IMR-90 (cell line): ENCODE measurements around the gene UBXN2A. TPM values are rescaled to one million over a fixed set of nuclear protein-coding genes. Genes with fewer than 3 reads are reported as not detected.

Experiments
- ATAC-seq: fragments of 200-7000 bp; cut with Tn5 transposase; 2 replicates; pipeline ENCODE4 v1.9.1; 2020; ENCODE audit warnings: low read depth, mild to moderate bottlenecking, moderate library complexity
- BruUV-seq: library from RNA; stranded (reverse); fragments of 400-500 nt; replicated peaks from 2 replicates; lab custom pipeline; 2021; lab: Mats Ljungman, UMichigan
- CTCF ChIA-PET: fragments of 300-600 bp; formaldehyde crosslinking; extraction: SDS; loops from one replicate; lab custom pipeline; 2021; ENCODE audit warnings: antibody characterized with exemption; lab: Yijun Ruan, JAX
- POLR2A ChIA-PET: fragments of 300-600 bp; sonication (Branson Sonifier 250); formaldehyde crosslinking; loops from one replicate; lab custom pipeline; 2022; ENCODE audit warnings: antibody characterized with exemption; ENCODE audit not compliant: unreplicated experiment; lab: Charles Lee
- DNase-seq: peaks from one replicate; pipeline ENCODE4 v3.0.0; 2013
- H2AFZ ChIP-seq: replicated peaks from 2 replicates; pipeline ENCODE3; 2013; ENCODE audit warnings: low read length, mild to moderate bottlenecking; ENCODE audit not compliant: poor library complexity
- H2AK5ac ChIP-seq: 2 replicates; pipeline ENCODE4 v1.6.1; 2013; ENCODE audit warnings: low read depth, low read length, inconsistent platforms
- H2AK9ac ChIP-seq: replicated peaks from 2 replicates; pipeline ENCODE3; 2013; ENCODE audit warnings: mild to moderate bottlenecking, low read depth, low read length, moderate library complexity; ENCODE audit not compliant: poor library complexity
- H2BK120ac ChIP-seq: 2 replicates; pipeline ENCODE4 v1.6.1; 2013; ENCODE audit warnings: low read depth, low read length, inconsistent platforms
- H2BK15ac ChIP-seq: 3 replicates; pipeline ENCODE4 v1.6.1; 2013; ENCODE audit warnings: low read depth, low read length, inconsistent platforms
- H2BK20ac ChIP-seq: 2 replicates; pipeline ENCODE4 v1.6.1; 2013; ENCODE audit warnings: low read depth, mild to moderate bottlenecking, inconsistent platforms, low read length, moderate library complexity
- H2BK5ac ChIP-seq: 2 replicates; pipeline ENCODE4 v1.6.1; 2013; ENCODE audit warnings: mild to moderate bottlenecking, low read depth, low read length, inconsistent platforms; ENCODE audit not compliant: poor library complexity, severe bottlenecking
- H3K14ac ChIP-seq: replicated peaks from 2 replicates; pipeline ENCODE4 v1.6.1; 2013; ENCODE audit warnings: low read depth, low read length, inconsistent platforms
- H3K18ac ChIP-seq: 2 replicates; pipeline ENCODE4 v1.6.1; 2013; ENCODE audit warnings: low read depth, low read length, control low read depth
- H3K23ac ChIP-seq: 2 replicates; pipeline ENCODE4 v1.6.1; 2013; ENCODE audit warnings: low read depth, low read length, inconsistent platforms
- H3K27ac ChIP-seq: 2 replicates; pipeline ENCODE4 v1.5.1; 2013; ENCODE audit warnings: mild to moderate bottlenecking, control low read depth, low read length; ENCODE audit not compliant: insufficient read depth
- H3K27me3 ChIP-seq: 2 replicates; pipeline ENCODE4 v1.6.1; 2013; ENCODE audit warnings: low read length; ENCODE audit not compliant: control insufficient read depth, insufficient read depth
- H3K36me3 ChIP-seq: 2 replicates; pipeline ENCODE4 v1.6.1; 2013; ENCODE audit warnings: low read length, mixed read lengths; ENCODE audit not compliant: control insufficient read depth, insufficient read depth
- H3K4ac ChIP-seq: 2 replicates; pipeline ENCODE4 v1.6.1; 2013; ENCODE audit warnings: low read depth, low read length, inconsistent platforms
- H3K4me1 ChIP-seq: 2 replicates; pipeline ENCODE4 v1.6.1; 2013; ENCODE audit warnings: low read length, mixed read lengths; ENCODE audit not compliant: control insufficient read depth, insufficient read depth
- H3K4me2 ChIP-seq: 2 replicates; pipeline ENCODE4 v1.6.1; 2013; ENCODE audit warnings: low read depth, mild to moderate bottlenecking, control low read depth, low read length, moderate library complexity
- H3K4me3 ChIP-seq: 2 replicates; pipeline ENCODE4 v1.5.1; 2013; ENCODE audit warnings: low read depth, mild to moderate bottlenecking, control low read depth, low read length, moderate library complexity; ENCODE audit not compliant: insufficient read depth
- H3K56ac ChIP-seq: 2 replicates; pipeline ENCODE4 v1.6.1; 2013; ENCODE audit warnings: low read length, inconsistent platforms; ENCODE audit not compliant: insufficient read depth; ENCODE audit errors: extremely low read depth
- H3K79me1 ChIP-seq, 2 experiments: 2 replicates each; pipeline ENCODE4 v1.6.1; 2013; ENCODE audit warnings: low read length in 2 of 2, inconsistent platforms in 1 of 2, low read depth in 1 of 2
- H3K9ac ChIP-seq: 2 replicates; pipeline ENCODE4 v1.6.1; 2013; ENCODE audit warnings: low read depth, low read length, control low read depth
- H3K9me1 ChIP-seq: 2 replicates; pipeline ENCODE4 v1.6.1; 2013; ENCODE audit warnings: low read length, inconsistent platforms; ENCODE audit not compliant: insufficient read depth
- H3K9me3 ChIP-seq: 2 replicates; pipeline ENCODE4 v1.6.1; 2013; ENCODE audit warnings: low read length; ENCODE audit not compliant: control insufficient read depth, insufficient read depth
- H4K20me1 ChIP-seq: 2 replicates; pipeline ENCODE4 v1.6.1; 2013; ENCODE audit warnings: low read length, inconsistent platforms; ENCODE audit not compliant: insufficient read depth
- H4K5ac ChIP-seq: 2 replicates; pipeline ENCODE4 v1.6.1; 2013; ENCODE audit warnings: mild to moderate bottlenecking, low read depth, low read length, control low read depth
- H4K8ac ChIP-seq, 2 experiments: 2 replicates each; pipeline ENCODE4 v1.6.1; 2013; ENCODE audit warnings: low read depth in 2 of 2, low read length in 2 of 2, control low read depth in 1 of 2, inconsistent platforms in 1 of 2
- H4K91ac ChIP-seq: 2 replicates; pipeline ENCODE4 v1.6.1; 2013; ENCODE audit warnings: low read depth, low read length, inconsistent platforms; ENCODE audit not compliant: insufficient read depth
- CEBPB ChIP-seq: IDR thresholded peaks from 2 replicates; pipeline ENCODE4 v1.6.1; 2012; ENCODE audit warnings: low read depth, low read length, improper control_type of control experiment
- CHD1 ChIP-seq: IDR thresholded peaks from 2 replicates; pipeline ENCODE4 v1.6.1; 2012; ENCODE audit warnings: low read depth, low read length, improper control_type of control experiment
- CTCF ChIP-seq: conservative IDR thresholded peaks from 2 replicates; pipeline ENCODE4 v1.5.1; 2012; ENCODE audit warnings: mild to moderate bottlenecking, low read depth, low read length, improper control_type of control experiment
- ELK1 ChIP-seq: fragments of 150-350 bp; IDR thresholded peaks from 2 replicates; pipeline ENCODE4 v1.6.1; 2016; ENCODE audit warnings: low read depth, mild to moderate bottlenecking, low read length, moderate library complexity, borderline replicate concordance
- MAFK ChIP-seq: IDR thresholded peaks from 2 replicates; pipeline ENCODE4 v1.6.1; 2012; ENCODE audit warnings: low read depth, low read length, improper control_type of control experiment
- MAZ ChIP-seq: IDR thresholded peaks from 2 replicates; pipeline ENCODE4 v1.6.1; 2012; ENCODE audit warnings: low read depth, mild to moderate bottlenecking, low read length, improper control_type of control experiment, moderate library complexity, borderline replicate concordance
- NFE2L2 ChIP-seq: fragments of 150-350 bp; IDR thresholded peaks from 2 replicates; pipeline ENCODE4 v1.6.1; 2016; ENCODE audit warnings: low read depth, mild to moderate bottlenecking, low read length
- POLR2A ChIP-seq: IDR thresholded peaks from 2 replicates; pipeline ENCODE4 v1.6.1; 2012; ENCODE audit warnings: mild to moderate bottlenecking, low read depth, low read length
- RAD21 ChIP-seq: IDR thresholded peaks from 2 replicates; pipeline ENCODE4 v1.6.1; 2012; ENCODE audit warnings: low read length, improper control_type of control experiment
- RFX5 ChIP-seq: IDR thresholded peaks from 2 replicates; pipeline ENCODE4 v1.8.0; 2012; ENCODE audit warnings: low read depth, mild to moderate bottlenecking, low read length, moderate library complexity
- SMC3 ChIP-seq: fragments of 150-350 bp; IDR thresholded peaks from 2 replicates; pipeline ENCODE4 v1.6.1; 2016; ENCODE audit warnings: low read depth, mild to moderate bottlenecking, antibody characterized with exemption, low read length, moderate library complexity
- WGBS, 2 experiments: methylation state at CpG; one replicate each; pipeline versions ENCODE4 v1.1.5 to v1.1.7; 2013; ENCODE audit warnings: missing lambda C conversion rate in 2 of 2; ENCODE audit not compliant: insufficient read length in 1 of 2; ENCODE audit errors: extremely low coverage in 2 of 2; 5-methylcytosine and 5-hydroxymethylcytosine counted together
- dilution Hi-C: fragments of 300-500 bp; cut with HindIII; formaldehyde crosslinking; loops from one replicate; pipeline ENCODE4 v1.14.3; 2018; ENCODE audit warnings: low sequenced_read_pairs; ENCODE audit not compliant: unreplicated experiment
- in situ Hi-C: fragments of 300-500 bp; cut with MboI; formaldehyde crosslinking; loops from 3 replicates; pipeline ENCODE4 v1.14.3; 2019; ENCODE audit warnings: low sequenced_read_pairs, inconsistent platforms, mixed read lengths
- intact Hi-C: fragments of 100-400 bp; cut with micrococcal nuclease; formaldehyde crosslinking; loops from 2 replicates; pipeline ENCODE4 v1.10.0; 2022
- polyA plus RNA-seq, 3 experiments: library from polyadenylated mRNA; depleted of rRNA; stranded (reverse); fragments of >200 nt; gene quantifications; 2 replicates each; pipeline ENCODE4 v1.2.3, GENCODE V29; 2012; ENCODE audit warnings: low replicate concordance in 1 of 3
- total RNA-seq: library from RNA; depleted of rRNA; stranded (reverse); fragments of >200 nt; gene quantifications from 2 replicates; pipeline ENCODE4 v1.2.3, GENCODE V29; 2012
- TF ChIP-seq, protein P1 (sequence below): fragments of 150-350 bp; IDR thresholded peaks from 2 replicates; pipeline ENCODE4 v1.6.1; 2017; ENCODE audit warnings: mild to moderate bottlenecking, antibody characterized with exemption, low read length, low read depth

Gene UBXN2A
- total and polyA plus RNA-seq, 2 of the 4 experiments (the other 2 are of a cell fraction) = 4.6 to 7.7 TPM

DNA sequence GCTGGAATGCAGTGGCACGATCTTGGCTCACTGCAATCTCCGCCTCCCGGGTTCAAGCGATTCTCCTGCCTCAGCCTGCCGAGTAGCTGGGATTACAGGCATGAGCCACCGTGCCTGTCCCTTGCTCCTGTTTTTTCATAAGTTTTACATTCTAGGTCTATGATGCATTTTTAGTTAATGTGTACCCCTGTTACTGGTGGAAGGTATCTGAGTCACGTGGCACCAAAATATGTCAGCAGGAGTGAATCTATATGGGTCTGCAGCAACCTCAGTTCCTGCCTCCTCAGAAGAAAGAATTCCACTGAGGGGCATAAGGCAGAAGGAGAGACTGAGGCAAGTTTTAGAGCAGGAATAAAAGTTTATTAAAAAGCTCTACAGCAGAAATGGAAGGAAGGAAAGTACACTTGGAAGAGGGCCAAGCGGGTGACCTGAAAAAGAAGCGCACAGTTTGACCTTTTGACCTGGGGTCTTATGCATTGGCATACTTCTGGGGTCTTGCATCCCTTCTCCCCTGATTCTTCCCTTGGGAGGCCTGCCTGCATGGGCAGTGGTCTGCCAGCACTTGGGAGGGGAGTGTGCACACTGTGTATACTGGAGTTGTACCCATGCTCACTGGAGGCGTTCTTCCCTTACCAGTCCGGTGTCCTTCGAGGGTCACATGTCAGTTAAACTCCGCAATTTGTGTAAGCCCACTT is 68.6 kb downstream of the UBXN2A start:
- POLR2A ChIA-PET = interaction anchor here (0.6 kb wide), 1 partner anchor 211 kb away, joined by 3 read pairs; no protein-coding TSS in a partner anchor
- WGBS, 2 experiments = 96% methylated on average over 6 of the region's 13 CpGs; no CpG with 5 or more reads in 1 of the 2 experiments
- CTCF ChIA-PET = no interaction called here

More for the DNA sequence above, 68.6 kb downstream of the UBXN2A start:
- Histone ChIP-seq H3K27ac (no peak overlapping the region), H3K9me1 (peaks cover 11% of the 10 kb centered on the region), H3K79me1 (no peaks in the 10 kb centered on the region; a peak in 1 of 4 replicates), H3K23ac (no peak overlapping the region), H2AK9ac (peak overlapping the region; percentile 44), H3K36me3 (no peaks in the 10 kb centered on the region), H3K4me2 (no peak overlapping the region), H3K9ac (no peak overlapping the region), H4K20me1 (no peaks in the 10 kb centered on the region), H3K56ac (no peak overlapping the region), H4K91ac (no peak overlapping the region), H3K27me3 (peaks cover 8% of the 10 kb centered on the region), H2BK5ac (no peak overlapping the region), H3K4me3 (no peak overlapping the region), H2BK20ac (no peak overlapping the region), H4K8ac (no peak overlapping the region), H4K5ac (no peak overlapping the region), H3K18ac (no peak overlapping the region), H2BK15ac (no peak overlapping the region), H2BK120ac (no peak overlapping the region), H3K4ac (no peak overlapping the region), H3K9me3 (no peaks in the 10 kb centered on the region), H3K4me1 (peaks cover 1% of the 10 kb centered on the region; the same call in 1 of the 2 replicates), H3K14ac (no peak overlapping the region; the same call in 1 of the 2 replicates), H2AFZ (peak overlapping the region; percentile 11), H2AK5ac (no peak overlapping the region)
- no TSS peak for BruUV-seq
- in situ Hi-C loops = no loop called here
- DNase-seq = no peak
- no peak for ATAC-seq
- intact Hi-C loops = no loop called here
- TF ChIP-seq RAD21 (no peak), MAFK (no peak), RFX5 (no peak), CEBPB (no peak), NFE2L2 (no peak), POLR2A (no peak), SMC3 (no peak), CTCF (no peak), CHD1 (no peak), ELK1 (no peak), MAZ (no peak)
- TF ChIP-seq, protein P1, sequence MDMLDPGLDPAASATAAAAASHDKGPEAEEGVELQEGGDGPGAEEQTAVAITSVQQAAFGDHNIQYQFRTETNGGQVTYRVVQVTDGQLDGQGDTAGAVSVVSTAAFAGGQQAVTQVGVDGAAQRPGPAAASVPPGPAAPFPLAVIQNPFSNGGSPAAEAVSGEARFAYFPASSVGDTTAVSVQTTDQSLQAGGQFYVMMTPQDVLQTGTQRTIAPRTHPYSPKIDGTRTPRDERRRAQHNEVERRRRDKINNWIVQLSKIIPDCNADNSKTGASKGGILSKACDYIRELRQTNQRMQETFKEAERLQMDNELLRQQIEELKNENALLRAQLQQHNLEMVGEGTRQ = no peak
- dilution Hi-C loops = no loop called here
